Osteocyte (in vitro differentiated cells): Measurements from ENCODE around the gene SCN8A. TPM values are rescaled to one million over a fixed set of nuclear protein-coding genes. Genes with fewer than 3 reads are reported as not detected.

Source experiments
- DNase-seq: peaks from one replicate; pipeline ENCODE4 v3.0.0; 2021; ENCODE audit warnings: mixed read lengths; ENCODE audit not compliant: unreplicated experiment; ENCODE audit errors: extremely low spot score
- H3K27ac Mint-ChIP-seq: one replicate; pipeline ENCODE4 v1.8.0; 2021; ENCODE audit warnings: mild to moderate bottlenecking, mixed read lengths; ENCODE audit not compliant: unreplicated experiment
- H3K27me3 Mint-ChIP-seq: one replicate; pipeline ENCODE4 v1.8.0; 2021; ENCODE audit warnings: mixed read lengths; ENCODE audit not compliant: unreplicated experiment
- H3K36me3 Mint-ChIP-seq: one replicate; pipeline ENCODE4 v1.8.0; 2021; ENCODE audit warnings: mixed read lengths; ENCODE audit not compliant: unreplicated experiment
- H3K4me1 Mint-ChIP-seq: one replicate; pipeline ENCODE4 v1.8.0; 2021; ENCODE audit warnings: mixed read lengths; ENCODE audit not compliant: unreplicated experiment
- H3K4me3 Mint-ChIP-seq: one replicate; pipeline ENCODE4 v1.8.0; 2021; ENCODE audit warnings: mild to moderate bottlenecking, moderate library complexity, mixed read lengths; ENCODE audit not compliant: unreplicated experiment
- H3K9me3 Mint-ChIP-seq: one replicate; pipeline ENCODE4 v1.8.0; 2021; ENCODE audit warnings: mixed read lengths; ENCODE audit not compliant: unreplicated experiment
- total RNA-seq: library from RNA; stranded (reverse); gene quantifications from 2 replicates; pipeline ENCODE4 v1.2.1, GENCODE V29; 2021
- TF ChIP-seq, protein P1 (sequence below): fragments of 200-600 bp; sonication (generic); IDR thresholded peaks from 2 replicates; pipeline ENCODE4 v1.5.0; 2021; ENCODE audit warnings: antibody characterized with exemption, mild to moderate bottlenecking, moderate library complexity

SCN8A gene
- total RNA-seq, 1 donor from 2014 or later, result 1.5 TPM

DNA sequence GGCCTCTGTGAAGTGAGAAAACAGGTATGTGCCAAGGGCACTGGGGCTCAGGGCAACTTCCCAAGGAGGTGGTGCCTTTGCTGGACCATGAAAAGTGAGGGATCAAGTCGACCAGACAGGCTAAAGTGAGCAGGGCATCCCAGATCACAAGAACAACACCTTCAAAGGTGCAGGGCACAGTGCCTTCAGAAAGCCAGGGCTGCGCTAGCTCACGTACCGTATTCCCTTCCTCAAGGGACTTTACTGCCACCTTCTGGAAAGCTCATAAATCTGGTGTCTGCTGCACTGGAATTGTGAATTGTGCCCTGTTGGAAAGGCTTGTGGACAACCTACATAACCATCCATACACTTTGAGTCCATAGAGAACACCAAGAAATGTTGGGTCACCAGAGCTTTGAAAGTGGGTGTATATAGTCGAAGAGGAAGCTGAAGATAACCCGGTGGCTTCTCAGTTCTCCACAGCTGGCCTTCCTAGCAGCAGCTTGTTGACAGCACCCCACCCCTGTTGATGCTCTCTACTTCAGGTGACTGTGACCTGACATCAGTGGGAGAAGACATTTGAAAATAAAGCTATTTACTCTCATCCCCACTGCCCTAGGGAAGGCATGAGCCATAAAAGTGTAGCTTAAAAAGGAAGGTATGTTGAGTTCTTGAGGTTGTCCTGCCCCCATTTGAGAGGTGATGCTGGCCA, 233.0 kb downstream of the SCN8A start:
- TF ChIP-seq, protein P1, sequence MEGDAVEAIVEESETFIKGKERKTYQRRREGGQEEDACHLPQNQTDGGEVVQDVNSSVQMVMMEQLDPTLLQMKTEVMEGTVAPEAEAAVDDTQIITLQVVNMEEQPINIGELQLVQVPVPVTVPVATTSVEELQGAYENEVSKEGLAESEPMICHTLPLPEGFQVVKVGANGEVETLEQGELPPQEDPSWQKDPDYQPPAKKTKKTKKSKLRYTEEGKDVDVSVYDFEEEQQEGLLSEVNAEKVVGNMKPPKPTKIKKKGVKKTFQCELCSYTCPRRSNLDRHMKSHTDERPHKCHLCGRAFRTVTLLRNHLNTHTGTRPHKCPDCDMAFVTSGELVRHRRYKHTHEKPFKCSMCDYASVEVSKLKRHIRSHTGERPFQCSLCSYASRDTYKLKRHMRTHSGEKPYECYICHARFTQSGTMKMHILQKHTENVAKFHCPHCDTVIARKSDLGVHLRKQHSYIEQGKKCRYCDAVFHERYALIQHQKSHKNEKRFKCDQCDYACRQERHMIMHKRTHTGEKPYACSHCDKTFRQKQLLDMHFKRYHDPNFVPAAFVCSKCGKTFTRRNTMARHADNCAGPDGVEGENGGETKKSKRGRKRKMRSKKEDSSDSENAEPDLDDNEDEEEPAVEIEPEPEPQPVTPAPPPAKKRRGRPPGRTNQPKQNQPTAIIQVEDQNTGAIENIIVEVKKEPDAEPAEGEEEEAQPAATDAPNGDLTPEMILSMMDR, result peak; percentile 74
- Mint-ChIP-seq H3K9me3 (no peaks in the 10 kb centered on the region), H3K4me3 (no peak overlapping the region), H3K4me1 (peaks cover 2% of the 10 kb centered on the region), H3K27ac (no peak overlapping the region), H3K36me3 (no peaks in the 10 kb centered on the region), H3K27me3 (no peaks in the 10 kb centered on the region)
- DNase-seq, result no peak

DNA sequence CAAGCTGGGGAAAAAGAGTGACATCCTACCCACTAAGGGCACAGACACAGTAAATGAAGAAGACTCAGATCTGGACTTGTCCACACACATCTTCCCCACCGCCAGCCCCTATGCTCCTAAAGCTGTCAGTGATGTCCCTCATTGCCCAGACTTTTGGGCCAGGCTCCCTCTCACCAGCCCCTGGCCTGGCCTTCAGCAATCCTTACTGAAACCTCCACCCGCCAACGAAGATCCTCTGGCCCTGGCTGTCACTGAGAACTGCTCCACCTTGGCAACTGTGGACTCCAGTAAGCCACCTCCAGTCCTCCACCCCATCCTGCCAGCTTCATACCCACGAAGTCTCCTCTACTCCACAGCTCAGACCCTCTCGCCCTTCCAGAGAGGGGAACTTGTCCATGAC, 234.2 kb downstream of the SCN8A start:
- TF ChIP-seq, protein P1, result no peak

DNA sequence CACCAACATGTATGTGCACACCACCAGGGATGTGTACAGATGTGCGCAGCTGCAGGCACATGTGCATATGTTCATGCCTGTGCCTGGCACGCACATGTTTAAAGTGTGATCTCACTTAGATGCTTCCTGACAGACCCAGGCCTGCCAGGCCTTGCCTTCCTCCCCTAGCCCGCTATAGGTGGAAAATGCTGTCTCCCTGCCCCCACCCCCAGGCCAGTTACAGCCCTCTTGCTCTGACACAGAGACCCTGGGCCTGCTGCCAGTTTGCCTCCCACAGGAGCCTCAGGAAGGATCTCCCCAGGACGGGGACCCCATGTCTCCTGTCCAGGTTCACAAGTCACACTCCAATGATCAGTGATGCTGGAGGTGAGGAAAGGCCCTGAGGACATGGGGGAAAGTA, 235.8 kb downstream of the SCN8A start:
- H3K4me1 Mint-ChIP-seq, result no peaks in the 10 kb centered on the region
- H3K4me3 Mint-ChIP-seq, result no peak overlapping the region
- peaks cover 13% of the 10 kb centered on the region for H3K27me3 Mint-ChIP-seq
- no peaks in the 10 kb centered on the region for H3K36me3 Mint-ChIP-seq
- TF ChIP-seq, protein P1, result no peak
- DNase-seq, result no peak
- no peaks in the 10 kb centered on the region for H3K9me3 Mint-ChIP-seq
- H3K27ac Mint-ChIP-seq, result no peak overlapping the region

More for the DNA sequence above, 234.2 kb downstream of the SCN8A start:
- no peaks in the 10 kb centered on the region for H3K4me1 Mint-ChIP-seq
- no peaks in the 10 kb centered on the region for H3K36me3 Mint-ChIP-seq
- DNase-seq, result no peak
- no peak overlapping the region for H3K27ac Mint-ChIP-seq
- peaks cover 2% of the 10 kb centered on the region for H3K27me3 Mint-ChIP-seq
- H3K4me3 Mint-ChIP-seq, result no peak overlapping the region
- no peaks in the 10 kb centered on the region for H3K9me3 Mint-ChIP-seq

- Mint-ChIP-seq H3K27ac (no peak overlapping the region), H3K27me3 (peaks cover 26% of the 10 kb centered on the region), H3K9me3 (no peaks in the 10 kb centered on the region), H3K36me3 (no peaks in the 10 kb centered on the region), H3K4me3 (no peak overlapping the region), H3K4me1 (no peaks in the 10 kb centered on the region)
- no peak for DNase-seq
- TF ChIP-seq, protein P1, result no peak
Observed at GRCh38 chr12:51827925-51828818, 237.1 kb downstream of the SCN8A start.

- Mint-ChIP-seq H3K27ac (no peak overlapping the region), H3K4me1 (no peaks in the 10 kb centered on the region), H3K9me3 (no peaks in the 10 kb centered on the region), H3K27me3 (peaks cover 34% of the 10 kb centered on the region), H3K4me3 (no peak overlapping the region), H3K36me3 (no peaks in the 10 kb centered on the region)
- DNase-seq, result no peak
- TF ChIP-seq, protein P1, result no peak
Observed at GRCh38 chr12:51829011-51829481, 238.0 kb downstream of the SCN8A start.
